ENCODE results near the gene LRRC23. TPM values are rescaled to one million over a fixed set of nuclear protein-coding genes. Genes with fewer than 3 reads are reported as not detected.

LRRC23 gene
- total and polyA plus RNA-seq, 9 of the 15 experiments (the other 6 are each of a cell fraction or from before 2014, with no cell fraction given): 2.2 to 7.0 (median 3.0) TPM

DNA sequence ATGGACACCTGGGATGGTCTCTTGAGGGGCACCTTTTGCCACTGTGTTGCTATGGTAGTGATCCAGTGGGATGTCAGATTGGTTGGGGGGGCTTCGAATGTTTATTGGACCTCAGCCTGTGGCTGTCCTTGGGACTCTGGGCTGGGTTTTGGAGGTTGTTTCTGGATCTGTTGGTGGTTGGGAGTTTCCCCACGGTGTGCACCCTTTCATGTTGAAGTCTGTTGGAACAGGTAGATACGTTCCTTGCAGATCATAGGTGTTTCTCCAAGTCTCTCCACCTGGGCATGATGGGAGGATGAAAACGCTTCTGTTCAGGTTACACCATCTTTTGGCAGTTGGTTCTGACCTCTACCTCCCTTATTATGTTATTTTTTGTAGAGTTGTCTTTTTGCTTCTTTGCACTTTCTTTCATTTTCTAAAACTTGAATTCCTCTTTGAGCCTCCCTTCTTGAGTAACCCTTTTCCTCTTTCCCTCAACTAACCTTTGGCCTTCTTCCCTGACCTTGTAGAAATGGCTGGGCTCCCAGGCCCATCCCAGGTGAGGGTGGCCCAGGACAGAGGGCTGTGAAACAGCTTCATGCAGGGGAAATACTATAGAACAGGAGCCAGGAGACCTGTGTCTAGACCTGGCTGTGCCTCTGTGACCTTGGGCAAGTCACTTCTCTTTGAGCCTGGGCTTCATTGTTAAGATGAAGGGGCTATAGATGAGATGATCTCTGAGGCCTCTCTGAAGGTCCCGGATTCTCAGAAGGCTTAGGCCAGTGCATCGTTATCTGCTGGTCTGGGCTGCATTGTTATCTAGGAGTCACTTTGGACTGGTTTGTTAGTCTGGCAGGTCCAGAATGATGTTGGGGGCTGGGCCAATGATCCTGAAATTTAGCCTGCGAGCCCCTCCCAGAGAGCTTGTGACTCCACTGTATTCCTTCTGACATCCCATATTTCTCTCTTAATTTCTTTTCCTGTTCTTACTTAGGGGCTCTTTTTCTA lies 25.1 kb downstream of the LRRC23 start (continued):
- no peak for TF ChIP-seq ILK (tag; IDR thresholded peaks at IDR 0.05; ENCODE audit: borderline replicate concordance, low read depth)
- TF ChIP-seq, protein P1, sequence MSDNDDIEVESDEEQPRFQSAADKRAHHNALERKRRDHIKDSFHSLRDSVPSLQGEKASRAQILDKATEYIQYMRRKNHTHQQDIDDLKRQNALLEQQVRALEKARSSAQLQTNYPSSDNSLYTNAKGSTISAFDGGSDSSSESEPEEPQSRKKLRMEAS (CRISPR knock-in tag; IDR thresholded peaks at IDR 0.05): no peak
- no peak for TF ChIP-seq ZC3H4 (CRISPR knock-in tag; IDR thresholded peaks at IDR 0.05; ENCODE audit: borderline replicate concordance)
- TF ChIP-seq, protein P2, sequence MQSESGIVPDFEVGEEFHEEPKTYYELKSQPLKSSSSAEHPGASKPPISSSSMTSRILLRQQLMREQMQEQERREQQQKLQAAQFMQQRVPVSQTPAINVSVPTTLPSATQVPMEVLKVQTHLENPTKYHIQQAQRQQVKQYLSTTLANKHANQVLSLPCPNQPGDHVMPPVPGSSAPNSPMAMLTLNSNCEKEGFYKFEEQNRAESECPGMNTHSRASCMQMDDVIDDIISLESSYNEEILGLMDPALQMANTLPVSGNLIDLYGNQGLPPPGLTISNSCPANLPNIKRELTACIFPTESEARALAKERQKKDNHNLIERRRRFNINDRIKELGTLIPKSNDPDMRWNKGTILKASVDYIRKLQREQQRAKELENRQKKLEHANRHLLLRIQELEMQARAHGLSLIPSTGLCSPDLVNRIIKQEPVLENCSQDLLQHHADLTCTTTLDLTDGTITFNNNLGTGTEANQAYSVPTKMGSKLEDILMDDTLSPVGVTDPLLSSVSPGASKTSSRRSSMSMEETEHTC (IDR thresholded peaks at IDR 0.05): no peak
- TF ChIP-seq ZNF23 (CRISPR knock-in tag; IDR thresholded peaks at IDR 0.05): no peak
- TF ChIP-seq PRPF4 (IDR thresholded peaks at IDR 0.05; ENCODE audit: insufficient read depth, low read depth, low read length, poor library complexity, severe bottlenecking): no peak
- no peak for TF ChIP-seq MXI1 (IDR thresholded peaks at IDR 0.05; ENCODE audit: low read depth, low read length)
- TF ChIP-seq, protein P3, sequence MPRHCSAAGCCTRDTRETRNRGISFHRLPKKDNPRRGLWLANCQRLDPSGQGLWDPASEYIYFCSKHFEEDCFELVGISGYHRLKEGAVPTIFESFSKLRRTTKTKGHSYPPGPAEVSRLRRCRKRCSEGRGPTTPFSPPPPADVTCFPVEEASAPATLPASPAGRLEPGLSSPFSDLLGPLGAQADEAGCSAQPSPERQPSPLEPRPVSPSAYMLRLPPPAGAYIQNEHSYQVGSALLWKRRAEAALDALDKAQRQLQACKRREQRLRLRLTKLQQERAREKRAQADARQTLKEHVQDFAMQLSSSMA (CRISPR knock-in tag; IDR thresholded peaks at IDR 0.05): no peak
- no peak for TF ChIP-seq SNRNP70 (optimal IDR thresholded peaks at IDR 0.05; ENCODE audit: low read depth, low read length)
- no peak for TF ChIP-seq ARNT (IDR thresholded peaks at IDR 0.05)
- TF ChIP-seq ZNF583 (CRISPR knock-in tag; IDR thresholded peaks at IDR 0.05): no peak
- no peak for TF ChIP-seq ZNF436 (CRISPR knock-in tag; IDR thresholded peaks at IDR 0.05)
- TF ChIP-seq EGR1 (conservative IDR thresholded peaks at IDR 0.05): no peak
- TF ChIP-seq CHD1 (IDR thresholded peaks at IDR 0.05; ENCODE audit: low read length): no peak
- peak; percentile 23 for TF ChIP-seq CBFA2T2 (conservative IDR thresholded peaks at IDR 0.05)
- TF ChIP-seq BRD9 (IDR thresholded peaks at IDR 0.05; ENCODE audit: low read depth, partially characterized antibody): no peak
- TF ChIP-seq, protein P4, sequence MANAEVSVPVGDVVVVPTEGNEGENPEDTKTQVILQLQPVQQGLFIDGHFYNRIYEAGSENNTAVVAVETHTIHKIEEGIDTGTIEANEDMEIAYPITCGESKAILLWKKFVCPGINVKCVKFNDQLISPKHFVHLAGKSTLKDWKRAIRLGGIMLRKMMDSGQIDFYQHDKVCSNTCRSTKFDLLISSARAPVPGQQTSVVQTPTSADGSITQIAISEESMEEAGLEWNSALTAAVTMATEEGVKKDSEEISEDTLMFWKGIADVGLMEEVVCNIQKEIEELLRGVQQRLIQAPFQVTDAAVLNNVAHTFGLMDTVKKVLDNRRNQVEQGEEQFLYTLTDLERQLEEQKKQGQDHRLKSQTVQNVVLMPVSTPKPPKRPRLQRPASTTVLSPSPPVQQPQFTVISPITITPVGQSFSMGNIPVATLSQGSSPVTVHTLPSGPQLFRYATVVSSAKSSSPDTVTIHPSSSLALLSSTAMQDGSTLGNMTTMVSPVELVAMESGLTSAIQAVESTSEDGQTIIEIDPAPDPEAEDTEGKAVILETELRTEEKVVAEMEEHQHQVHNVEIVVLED (CRISPR knock-in tag; IDR thresholded peaks at IDR 0.05): no peak
- TF ChIP-seq C11orf30 (IDR thresholded peaks at IDR 0.05; ENCODE audit: low read depth): no peak
- TF ChIP-seq SIRT6 (IDR thresholded peaks at IDR 0.05; ENCODE audit: low read depth, low read length): no peak
- no peak for TF ChIP-seq SPI1 (IDR thresholded peaks at IDR 0.05; ENCODE audit: borderline replicate concordance, low read depth, low read length)
- TF ChIP-seq ZNF695 (CRISPR knock-in tag; IDR thresholded peaks at IDR 0.05): no peak
- TF ChIP-seq CBFA2T3 (IDR thresholded peaks at IDR 0.05): peak; percentile 71
- TF ChIP-seq ZNF561 (CRISPR knock-in tag; conservative IDR thresholded peaks at IDR 0.05): no peak
- no peak for TF ChIP-seq ETV1 (tag; conservative IDR thresholded peaks at IDR 0.05; ENCODE audit: low read depth)
